K562 (cell line): ENCODE measurements around the gene AFF2. TPM values are rescaled to one million over a fixed set of nuclear protein-coding genes. Genes with fewer than 3 reads are reported as not detected.

Source experiments
- ATAC-seq: fragments of 200-7000 bp; cut with Tn5 transposase; 3 replicates; pipeline ENCODE4 v1.9.1; 2020; ENCODE audit warnings: moderate library complexity
- BruUV-seq: library from RNA; stranded (reverse); fragments of 400-500 nt; replicated peaks from 2 replicates; lab custom pipeline; 2021; lab: Mats Ljungman, UMichigan
- CTCF ChIA-PET: fragments of 300-600 bp; formaldehyde crosslinking; extraction: SDS; loops from one replicate; lab custom pipeline; 2021; ENCODE audit warnings: low intra/inter-chr PET ratio; lab: Yijun Ruan, JAX
- POLR2A ChIA-PET: fragments of 300-600, 350-650 bp; sonication (Branson Sonifier 250); formaldehyde crosslinking; extraction: SDS; loops from one replicate; lab custom pipeline; 2021; ENCODE audit warnings: antibody characterized with exemption, inconsistent platforms; lab: Yijun Ruan, JAX
- DNase-seq, 4 experiments: peaks; one replicate each; pipeline versions ENCODE4 v3.0.0 to v3.0.0-alpha.2; 2011 to 2018; ENCODE audit warnings: low spot score in 3 of 4, mixed read lengths in 3 of 4; ENCODE audit errors: extremely low read depth in 1 of 4
- FAIRE-seq: peaks from 2 replicates; lab custom pipeline; 2011; peaks lifted over from hg19 to GRCh38; lab: Jason Lieb, UNC
- H2AFZ ChIP-seq: 2 replicates; pipeline ENCODE4 v1.6.0; 2011; ENCODE audit warnings: low read depth, low read length, control low read depth, inconsistent platforms
- H3K27ac ChIP-seq: fragments of 200-600 bp; 3 replicates; pipeline ENCODE4 v1.8.0; 2011; ENCODE audit warnings: low read depth, mild to moderate bottlenecking, control low read depth, inconsistent platforms, low read length, moderate library complexity, mixed read lengths; ENCODE audit errors: extremely low read depth
- H3K27me3 ChIP-seq, 2 experiments: fragments of 300-600 bp in 1 of 2; 2 replicates in 1 of 2; 3 replicates in 1 of 2; pipeline versions ENCODE4 v1.6.0 to v1.8.0; 2011; ENCODE audit warnings: inconsistent platforms in 2 of 2, low read length in 2 of 2, mild to moderate bottlenecking in 1 of 2, mixed read lengths in 1 of 2, moderate library complexity in 1 of 2; ENCODE audit not compliant: control insufficient read depth in 2 of 2, insufficient read depth in 2 of 2
- H3K36me3 ChIP-seq: fragments of 300-600 bp; 3 replicates; pipeline ENCODE4 v1.8.0; 2011; ENCODE audit warnings: mild to moderate bottlenecking, low read length, inconsistent platforms; ENCODE audit not compliant: control insufficient read depth, insufficient read depth
- H3K4me1 ChIP-seq, 2 experiments: fragments of 200-600 bp in 1 of 2; replicated peaks in 1 of 2; 2 replicates in 1 of 2; 3 replicates in 1 of 2; pipeline versions ENCODE4 v1.5.1 to v1.8.0; 2011; ENCODE audit warnings: inconsistent platforms in 2 of 2, low read length in 2 of 2, mild to moderate bottlenecking in 1 of 2, mixed read lengths in 1 of 2, moderate library complexity in 1 of 2; ENCODE audit not compliant: control insufficient read depth in 2 of 2, insufficient read depth in 2 of 2
- H3K4me2 ChIP-seq: 2 replicates; pipeline ENCODE4 v1.6.1; 2011; ENCODE audit warnings: low read length, control low read depth, inconsistent platforms, mixed read lengths; ENCODE audit not compliant: insufficient read depth
- H3K4me3 ChIP-seq: fragments of 200-600 bp; sonication (generic), shearing (Covaris generic); 2 replicates; pipeline ENCODE4 v1.5.1; 2016; ENCODE audit warnings: control low read depth, inconsistent platforms
- H3K79me2 ChIP-seq: fragments of 200-600 bp; 3 replicates; pipeline ENCODE4 v1.8.0; 2011; ENCODE audit warnings: low read length, inconsistent platforms; ENCODE audit not compliant: control insufficient read depth, insufficient read depth
- H3K9ac ChIP-seq, 2 experiments: 2 replicates each; pipeline versions ENCODE4 v1.6.0 to v1.6.1; 2011; ENCODE audit warnings: low read depth in 2 of 2, low read length in 2 of 2, control low read depth in 1 of 2, inconsistent platforms in 1 of 2, mild to moderate bottlenecking in 1 of 2, mixed read lengths in 1 of 2; ENCODE audit not compliant: insufficient read depth in 1 of 2
- H3K9me1 ChIP-seq: one replicate; pipeline ENCODE4 v1.6.0; 2011; ENCODE audit warnings: inconsistent platforms, mild to moderate bottlenecking, low read length, moderate library complexity; ENCODE audit not compliant: control insufficient read depth, insufficient read depth
- H3K9me3 ChIP-seq: replicated peaks from 2 replicates; pipeline ENCODE4 v1.5.1; 2011; ENCODE audit warnings: low read depth, low read length, inconsistent platforms; ENCODE audit not compliant: control insufficient read depth, insufficient read depth
- H4K20me1 ChIP-seq: replicated peaks from 2 replicates; pipeline ENCODE4 v1.6.1; 2011; ENCODE audit warnings: low read length, inconsistent platforms, mixed read lengths; ENCODE audit not compliant: control insufficient read depth, insufficient read depth
- BCL6 ChIP-seq: fragments of 250-450 bp; sonication (Bioruptor Pico); IDR thresholded peaks from 2 replicates; pipeline ENCODE4 v1.4.0; 2020
- BRF1 ChIP-seq: IDR thresholded peaks from 3 replicates; pipeline ENCODE4 v1.6.1; 2011; ENCODE audit warnings: borderline replicate concordance, mild to moderate bottlenecking; ENCODE audit not compliant: insufficient read length; ENCODE audit errors: extremely low read depth
- FOXP4 ChIP-seq: sonication (generic); formaldehyde crosslinking; IDR thresholded peaks from 2 replicates; pipeline ENCODE4 v1.8.0; 2022; ENCODE audit warnings: mild to moderate bottlenecking, missing genetic modification reagents, borderline replicate concordance
- GABPB1 ChIP-seq: sonication (generic); formaldehyde crosslinking; IDR thresholded peaks from 2 replicates; pipeline ENCODE4 v1.8.0; 2022; ENCODE audit warnings: mild to moderate bottlenecking, missing genetic modification reagents
- HMG20A ChIP-seq: fragments of 450-650 bp; formaldehyde crosslinking; conservative IDR thresholded peaks from 2 replicates; pipeline ENCODE4 v1.4.0; 2020; ENCODE audit warnings: mild to moderate bottlenecking, mixed read lengths
- PHTF2 ChIP-seq: fragments of 250-450 bp; sonication (Bioruptor Pico); IDR thresholded peaks from 2 replicates; pipeline ENCODE4 v1.5.0; 2021; ENCODE audit warnings: mild to moderate bottlenecking
- RAD21 ChIP-seq, 2 experiments: fragments of 250-450 bp in 1 of 2; fragments of 450-650 bp in 1 of 2; sonication (Bioruptor Pico) in 1 of 2; formaldehyde crosslinking in 1 of 2; IDR thresholded peaks in 1 of 2; conservative IDR thresholded peaks in 1 of 2; 2 replicates each; pipeline versions ENCODE4 v1.4.0 to v1.8.0; 2020 to 2022; ENCODE audit warnings: mild to moderate bottlenecking in 2 of 2, moderate library complexity in 1 of 2
- U2AF1 ChIP-seq: fragments of 200-400 bp; formaldehyde crosslinking; optimal IDR thresholded peaks from 2 replicates; pipeline ENCODE3; 2017; ENCODE audit warnings: mild to moderate bottlenecking, low read depth, low read length, moderate library complexity
- ZFP1 ChIP-seq: fragments of 450-650 bp; formaldehyde crosslinking; IDR thresholded peaks from 2 replicates; pipeline ENCODE4 v1.4.0; 2020; ENCODE audit warnings: mild to moderate bottlenecking, mixed read lengths
- ZNF282 ChIP-seq: sonication (generic); formaldehyde crosslinking; IDR thresholded peaks from 2 replicates; pipeline ENCODE4 v1.8.1; 2023; ENCODE audit warnings: missing genetic modification reagents
- ZNF76 ChIP-seq: fragments of 250-450 bp; sonication (Bioruptor Pico); IDR thresholded peaks from 2 replicates; pipeline ENCODE4 v1.4.0; 2020; ENCODE audit warnings: mild to moderate bottlenecking, moderate library complexity, borderline replicate concordance
- WGBS: fragments of 100-300 bp; shearing (Covaris generic); methylation state at CpG from one replicate; pipeline ENCODE4 v1.1.6; 2016; ENCODE audit warnings: low coverage, mixed read lengths; ENCODE audit not compliant: insufficient coverage; ENCODE audit errors: missing lambda C conversion rate; 5-methylcytosine and 5-hydroxymethylcytosine counted together
- in situ Hi-C: fragments of 300-500 bp; cut with MboI; formaldehyde crosslinking; loops from 4 replicates; pipeline ENCODE4 v1.15.0; 2018; ENCODE audit warnings: inconsistent platforms, mixed read lengths
- intact Hi-C: fragments of 100-400 bp; cut with micrococcal nuclease; formaldehyde crosslinking; loops from 2 replicates; pipeline ENCODE4 v1.14.2; 2022
- polyA plus RNA-seq, 8 experiments: library from polyadenylated mRNA; depleted of rRNA in 4 of 8; stranded (reverse) in 5 of 8; unstranded in 3 of 8; fragments of >200 nt; fragmentation: Nextera tagmentation in 2 of 8; fragmentation: Illumina TruSeq in 1 of 8; extraction: Ambion mirVana in 2 of 8; extraction: Trizol in 1 of 8; gene quantifications; 2 replicates each; pipeline versions ENCODE4 v1.2.1 to v1.2.3, GENCODE V29; 2011 to 2014; ENCODE audit warnings: inconsistent platforms in 1 of 8, missing spikeins in 1 of 8
- total RNA-seq, 7 experiments: library from RNA; depleted of rRNA in 6 of 7; stranded (reverse); fragments of >200 nt in 6 of 7; fragmentation: Illumina TruSeq in 2 of 7; extraction: Trizol in 2 of 7; gene quantifications; 2 replicates each; pipeline versions ENCODE4 v1.2.1 to v1.2.3, GENCODE V29; 2011 to 2021; ENCODE audit warnings: low replicate concordance in 1 of 7
- TF ChIP-seq, protein P1 (sequence below): sonication (generic); formaldehyde crosslinking; IDR thresholded peaks from 2 replicates; pipeline ENCODE4 v1.8.0; 2022; ENCODE audit warnings: mild to moderate bottlenecking, missing genetic modification reagents
- TF ChIP-seq, protein P2 (sequence below): sonication (generic); formaldehyde crosslinking; IDR thresholded peaks from 2 replicates; pipeline ENCODE4 v1.8.0; 2023; ENCODE audit warnings: mild to moderate bottlenecking, missing genetic modification reagents

AFF2 gene
- total and polyA plus RNA-seq, 9 of the 15 experiments (the other 6 are each of a cell fraction or from before 2014, with no cell fraction given), result 0.01 to 0.20 (median 0.07) TPM

DNA sequence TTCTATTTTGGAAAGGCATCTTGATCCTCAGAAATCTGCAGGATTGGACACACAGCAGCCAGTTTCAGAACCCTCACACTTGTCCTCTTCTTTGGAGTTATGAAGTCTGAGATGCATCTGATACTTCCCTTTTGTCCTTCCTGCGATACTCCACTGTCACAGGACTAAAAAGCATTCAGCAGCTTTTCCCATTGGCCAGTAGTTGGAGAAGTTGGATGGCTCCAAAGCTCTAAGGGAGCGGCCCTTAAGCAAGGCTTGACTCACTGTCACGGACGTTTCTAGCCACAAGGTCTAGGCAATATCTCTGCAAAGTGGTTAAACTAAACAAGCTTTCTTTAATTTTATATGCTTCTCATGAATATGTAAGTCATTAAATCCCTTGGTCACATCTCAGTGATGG is 417.0 kb downstream of the AFF2 start:
- Histone ChIP-seq H3K9ac (no peak overlapping the region), H3K9me1 (no peaks in the 10 kb centered on the region), H3K27ac (no peak overlapping the region), H3K27me3 (no peaks in the 10 kb centered on the region), H3K4me2 (no peak overlapping the region), H4K20me1 (no peaks in the 10 kb centered on the region), H3K79me2 (no peaks in the 10 kb centered on the region), H3K4me1 (no peaks in the 10 kb centered on the region), H3K36me3 (no peaks in the 10 kb centered on the region), H2AFZ (no peak overlapping the region), H3K9me3 (no peaks in the 10 kb centered on the region), H3K4me3 (no peak overlapping the region)
- in situ Hi-C loops, result no loop called here
- CTCF ChIA-PET, result no interaction called here
- no TSS peak for BruUV-seq
- 0% methylated on average over 4 of the region's 4 CpGs for WGBS
- POLR2A ChIA-PET, result no interaction called here
- no peak for DNase-seq
- no peak for TF ChIP-seq FOXP4 (CRISPR knock-in tag)
- no peak for TF ChIP-seq HMG20A (CRISPR knock-in tag)
- TF ChIP-seq, protein P1, sequence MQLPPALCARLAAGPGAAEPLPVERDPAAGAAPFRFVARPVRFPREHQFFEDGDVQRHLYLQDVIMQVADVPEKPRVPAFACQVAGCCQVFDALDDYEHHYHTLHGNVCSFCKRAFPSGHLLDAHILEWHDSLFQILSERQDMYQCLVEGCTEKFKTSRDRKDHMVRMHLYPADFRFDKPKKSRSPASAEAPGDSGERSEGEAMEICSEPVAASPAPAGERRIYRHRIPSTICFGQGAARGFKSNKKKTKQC (CRISPR knock-in tag), result no peak
- no peak for TF ChIP-seq BRF1
- no peak for TF ChIP-seq ZNF282 (CRISPR knock-in tag)
- TF ChIP-seq BCL6 (CRISPR knock-in tag), result no peak
- TF ChIP-seq PHTF2 (CRISPR knock-in tag), result no peak
- no peak for TF ChIP-seq ZNF76
- TF ChIP-seq U2AF1, result no peak
- TF ChIP-seq RAD21 (CRISPR knock-in tag; conservative IDR thresholded peaks at IDR 0.05 in 1 of 2, IDR thresholded peaks at IDR 0.05 in 1 of 2), result no peak
- TF ChIP-seq GABPB1, result no peak
- TF ChIP-seq, protein P2, sequence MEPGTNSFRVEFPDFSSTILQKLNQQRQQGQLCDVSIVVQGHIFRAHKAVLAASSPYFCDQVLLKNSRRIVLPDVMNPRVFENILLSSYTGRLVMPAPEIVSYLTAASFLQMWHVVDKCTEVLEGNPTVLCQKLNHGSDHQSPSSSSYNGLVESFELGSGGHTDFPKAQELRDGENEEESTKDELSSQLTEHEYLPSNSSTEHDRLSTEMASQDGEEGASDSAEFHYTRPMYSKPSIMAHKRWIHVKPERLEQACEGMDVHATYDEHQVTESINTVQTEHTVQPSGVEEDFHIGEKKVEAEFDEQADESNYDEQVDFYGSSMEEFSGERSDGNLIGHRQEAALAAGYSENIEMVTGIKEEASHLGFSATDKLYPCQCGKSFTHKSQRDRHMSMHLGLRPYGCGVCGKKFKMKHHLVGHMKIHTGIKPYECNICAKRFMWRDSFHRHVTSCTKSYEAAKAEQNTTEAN (CRISPR knock-in tag), result no peak
- no peak for TF ChIP-seq ZFP1 (CRISPR knock-in tag)
- intact Hi-C loops, result no loop called here
- ATAC-seq, result no peak
- no peak for FAIRE-seq
